Measurements from ENCODE around the gene PSMD7.

GRCh38 chr16:74261068-74261467 lies 35.5 kb upstream of the PSMD7 start:
- no peak for TF ChIP-seq CTCF (conservative IDR thresholded peaks at IDR 0.05)
- no peak for TF ChIP-seq ZFX (IDR thresholded peaks at IDR 0.05)
